ENCODE measurements around the gene KSR2.

DNA sequence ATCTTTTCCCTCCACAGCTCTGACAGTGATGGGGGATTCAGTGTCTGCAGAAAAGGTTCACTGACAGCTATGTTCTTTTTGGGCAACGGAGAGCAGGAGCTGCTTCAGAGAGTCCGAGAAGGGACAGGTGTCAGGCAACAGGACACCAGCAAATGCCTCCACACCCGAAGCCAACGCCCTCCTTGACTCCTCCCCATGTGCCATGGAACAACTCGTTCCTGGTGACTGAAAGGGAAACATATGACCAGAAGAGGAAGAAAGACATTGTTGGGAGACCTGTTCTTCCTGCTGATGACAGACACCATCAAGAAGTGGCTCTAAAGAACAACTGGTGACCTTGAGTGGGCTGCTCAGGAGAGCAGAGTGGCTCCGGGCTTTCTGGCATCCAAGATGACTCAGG, 435.1 kb downstream of the KSR2 start:
- TF ChIP-seq EZH2 (IDR thresholded peaks at IDR 0.05; ENCODE audit: borderline replicate concordance, control insufficient read depth, low read depth, low read length) (no peak), KDM1A (IDR thresholded peaks at IDR 0.05; ENCODE audit: borderline replicate concordance) (no peak), FOXK2 (IDR thresholded peaks at IDR 0.05) (no peak), POLR2A (IDR thresholded peaks at IDR 0.05; ENCODE audit: low read depth, low read length) (no peak), ZZZ3 (IDR thresholded peaks at IDR 0.05; ENCODE audit: control insufficient read depth, insufficient read length, low read depth) (no peak), BRCA1 (IDR thresholded peaks at IDR 0.05; ENCODE audit: low read depth, low read length) (no peak), TAF1 (IDR thresholded peaks at IDR 0.05; ENCODE audit: borderline replicate concordance, low read depth, low read length) (no peak), EED (IDR thresholded peaks at IDR 0.05; ENCODE audit: low read depth) (no peak), MTA2 (IDR thresholded peaks at IDR 0.05; ENCODE audit: low read depth) (no peak)
- TF ChIP-seq, protein P1, sequence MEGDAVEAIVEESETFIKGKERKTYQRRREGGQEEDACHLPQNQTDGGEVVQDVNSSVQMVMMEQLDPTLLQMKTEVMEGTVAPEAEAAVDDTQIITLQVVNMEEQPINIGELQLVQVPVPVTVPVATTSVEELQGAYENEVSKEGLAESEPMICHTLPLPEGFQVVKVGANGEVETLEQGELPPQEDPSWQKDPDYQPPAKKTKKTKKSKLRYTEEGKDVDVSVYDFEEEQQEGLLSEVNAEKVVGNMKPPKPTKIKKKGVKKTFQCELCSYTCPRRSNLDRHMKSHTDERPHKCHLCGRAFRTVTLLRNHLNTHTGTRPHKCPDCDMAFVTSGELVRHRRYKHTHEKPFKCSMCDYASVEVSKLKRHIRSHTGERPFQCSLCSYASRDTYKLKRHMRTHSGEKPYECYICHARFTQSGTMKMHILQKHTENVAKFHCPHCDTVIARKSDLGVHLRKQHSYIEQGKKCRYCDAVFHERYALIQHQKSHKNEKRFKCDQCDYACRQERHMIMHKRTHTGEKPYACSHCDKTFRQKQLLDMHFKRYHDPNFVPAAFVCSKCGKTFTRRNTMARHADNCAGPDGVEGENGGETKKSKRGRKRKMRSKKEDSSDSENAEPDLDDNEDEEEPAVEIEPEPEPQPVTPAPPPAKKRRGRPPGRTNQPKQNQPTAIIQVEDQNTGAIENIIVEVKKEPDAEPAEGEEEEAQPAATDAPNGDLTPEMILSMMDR (IDR thresholded peaks at IDR 0.05 in 2 of 3, conservative IDR thresholded peaks at IDR 0.05 in 1 of 3; ENCODE audit: control insufficient read depth in 2 of 3, extremely low read depth in 1 of 3, insufficient read depth in 1 of 3, low read depth in 3 of 3, low read length in 3 of 3) = no peak
- TF ChIP-seq, protein P2, sequence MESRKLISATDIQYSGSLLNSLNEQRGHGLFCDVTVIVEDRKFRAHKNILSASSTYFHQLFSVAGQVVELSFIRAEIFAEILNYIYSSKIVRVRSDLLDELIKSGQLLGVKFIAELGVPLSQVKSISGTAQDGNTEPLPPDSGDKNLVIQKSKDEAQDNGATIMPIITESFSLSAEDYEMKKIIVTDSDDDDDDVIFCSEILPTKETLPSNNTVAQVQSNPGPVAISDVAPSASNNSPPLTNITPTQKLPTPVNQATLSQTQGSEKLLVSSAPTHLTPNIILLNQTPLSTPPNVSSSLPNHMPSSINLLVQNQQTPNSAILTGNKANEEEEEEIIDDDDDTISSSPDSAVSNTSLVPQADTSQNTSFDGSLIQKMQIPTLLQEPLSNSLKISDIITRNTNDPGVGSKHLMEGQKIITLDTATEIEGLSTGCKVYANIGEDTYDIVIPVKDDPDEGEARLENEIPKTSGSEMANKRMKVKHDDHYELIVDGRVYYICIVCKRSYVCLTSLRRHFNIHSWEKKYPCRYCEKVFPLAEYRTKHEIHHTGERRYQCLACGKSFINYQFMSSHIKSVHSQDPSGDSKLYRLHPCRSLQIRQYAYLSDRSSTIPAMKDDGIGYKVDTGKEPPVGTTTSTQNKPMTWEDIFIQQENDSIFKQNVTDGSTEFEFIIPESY (IDR thresholded peaks at IDR 0.05) = no peak
- TF ChIP-seq, protein P3, sequence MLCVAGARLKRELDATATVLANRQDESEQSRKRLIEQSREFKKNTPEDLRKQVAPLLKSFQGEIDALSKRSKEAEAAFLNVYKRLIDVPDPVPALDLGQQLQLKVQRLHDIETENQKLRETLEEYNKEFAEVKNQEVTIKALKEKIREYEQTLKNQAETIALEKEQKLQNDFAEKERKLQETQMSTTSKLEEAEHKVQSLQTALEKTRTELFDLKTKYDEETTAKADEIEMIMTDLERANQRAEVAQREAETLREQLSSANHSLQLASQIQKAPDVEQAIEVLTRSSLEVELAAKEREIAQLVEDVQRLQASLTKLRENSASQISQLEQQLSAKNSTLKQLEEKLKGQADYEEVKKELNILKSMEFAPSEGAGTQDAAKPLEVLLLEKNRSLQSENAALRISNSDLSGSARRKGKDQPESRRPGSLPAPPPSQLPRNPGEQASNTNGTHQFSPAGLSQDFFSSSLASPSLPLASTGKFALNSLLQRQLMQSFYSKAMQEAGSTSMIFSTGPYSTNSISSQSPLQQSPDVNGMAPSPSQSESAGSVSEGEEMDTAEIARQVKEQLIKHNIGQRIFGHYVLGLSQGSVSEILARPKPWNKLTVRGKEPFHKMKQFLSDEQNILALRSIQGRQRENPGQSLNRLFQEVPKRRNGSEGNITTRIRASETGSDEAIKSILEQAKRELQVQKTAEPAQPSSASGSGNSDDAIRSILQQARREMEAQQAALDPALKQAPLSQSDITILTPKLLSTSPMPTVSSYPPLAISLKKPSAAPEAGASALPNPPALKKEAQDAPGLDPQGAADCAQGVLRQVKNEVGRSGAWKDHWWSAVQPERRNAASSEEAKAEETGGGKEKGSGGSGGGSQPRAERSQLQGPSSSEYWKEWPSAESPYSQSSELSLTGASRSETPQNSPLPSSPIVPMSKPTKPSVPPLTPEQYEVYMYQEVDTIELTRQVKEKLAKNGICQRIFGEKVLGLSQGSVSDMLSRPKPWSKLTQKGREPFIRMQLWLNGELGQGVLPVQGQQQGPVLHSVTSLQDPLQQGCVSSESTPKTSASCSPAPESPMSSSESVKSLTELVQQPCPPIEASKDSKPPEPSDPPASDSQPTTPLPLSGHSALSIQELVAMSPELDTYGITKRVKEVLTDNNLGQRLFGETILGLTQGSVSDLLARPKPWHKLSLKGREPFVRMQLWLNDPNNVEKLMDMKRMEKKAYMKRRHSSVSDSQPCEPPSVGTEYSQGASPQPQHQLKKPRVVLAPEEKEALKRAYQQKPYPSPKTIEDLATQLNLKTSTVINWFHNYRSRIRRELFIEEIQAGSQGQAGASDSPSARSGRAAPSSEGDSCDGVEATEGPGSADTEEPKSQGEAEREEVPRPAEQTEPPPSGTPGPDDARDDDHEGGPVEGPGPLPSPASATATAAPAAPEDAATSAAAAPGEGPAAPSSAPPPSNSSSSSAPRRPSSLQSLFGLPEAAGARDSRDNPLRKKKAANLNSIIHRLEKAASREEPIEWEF (IDR thresholded peaks at IDR 0.05; ENCODE audit: insufficient replicate concordance, low read depth, low read length) = no peak

Measured in GM12878 (cell line).